ENCODE results near the gene ARNT2.
A peak's percentile ranks its signal among the peaks of the same experiment; 100 is the strongest.

ARNT2 gene

GRCh38 chr15:80441041-80441440 lies 36.9 kb downstream of the ARNT2 start:
- no peak for DNase-seq (ENCODE audit: low read depth in 1 of 2, low spot score in 1 of 2)

- DNase-seq (ENCODE audit: low read depth in 1 of 2, low spot score in 1 of 2): no peak
These were observed 37.5 kb downstream of the ARNT2 start for GRCh38 chr15:80441714-80442113.

- no peak for DNase-seq (ENCODE audit: low read depth in 1 of 2, low spot score in 1 of 2)
These were observed 38.7 kb downstream of the ARNT2 start for GRCh38 chr15:80442728-80443403.

- DNase-seq (ENCODE audit: low read depth in 1 of 2, low spot score in 1 of 2): no peak
These were observed 40.6 kb downstream of the ARNT2 start for GRCh38 chr15:80444680-80445251.

DNA sequence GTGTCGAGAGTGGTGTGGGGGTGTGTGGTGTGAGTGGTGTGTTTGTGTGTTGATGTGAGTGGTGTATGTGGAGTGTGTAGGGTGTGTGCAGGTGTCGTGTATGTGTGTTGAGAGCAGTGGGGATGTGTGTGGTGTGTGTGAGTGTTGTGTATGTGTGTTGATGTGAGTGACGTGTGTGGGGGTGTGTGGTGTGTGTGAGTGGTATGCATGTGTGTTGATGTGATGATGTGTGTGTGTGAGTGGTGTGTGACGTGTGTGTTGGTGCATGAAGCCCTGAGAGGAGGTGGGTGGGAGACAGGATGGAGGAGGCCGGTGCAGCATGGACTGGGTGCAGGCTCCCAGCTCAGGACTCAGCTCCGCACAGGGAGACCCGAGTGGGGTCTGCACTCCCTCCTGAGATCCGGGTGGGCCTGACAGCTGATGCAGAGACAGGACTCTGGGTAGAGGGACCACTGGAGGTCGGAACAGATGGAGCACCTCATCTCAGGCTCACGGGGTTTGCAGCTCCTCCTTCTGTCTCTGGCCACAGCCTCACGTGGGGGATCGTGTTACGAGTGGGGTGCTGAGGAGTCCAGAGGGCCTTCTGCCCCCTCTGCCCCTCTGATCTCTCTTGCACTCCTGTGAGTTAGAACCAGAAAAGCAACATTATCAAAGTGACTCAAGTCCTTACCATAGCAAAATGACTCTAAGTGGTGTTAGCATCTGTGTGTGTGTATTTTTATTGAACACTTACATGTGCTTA lies 41.3 kb downstream of the ARNT2 start:
- no peak for DNase-seq (ENCODE audit: low read depth in 1 of 2, low spot score in 1 of 2)

DNA sequence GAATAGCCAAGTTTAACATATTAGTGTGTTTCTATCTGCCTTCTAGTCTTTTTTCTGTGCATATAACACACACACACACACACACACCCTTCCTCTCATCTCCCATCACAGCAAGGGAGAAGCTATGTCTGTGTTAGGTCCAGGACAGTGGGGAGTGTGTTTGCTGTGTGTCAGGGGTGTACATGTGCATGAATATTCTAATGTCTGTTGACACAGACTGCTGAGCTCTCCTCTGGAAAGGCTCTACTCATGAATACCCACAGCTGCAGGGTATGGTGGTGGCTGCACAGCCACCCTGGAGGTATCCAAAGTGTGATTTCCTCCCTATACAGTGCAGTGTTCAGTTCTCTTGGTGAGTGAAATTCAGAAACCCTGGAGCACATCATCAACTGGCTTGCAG lies 42.9 kb downstream of the ARNT2 start:
- no peak for DNase-seq (ENCODE audit: low read depth in 1 of 2, low spot score in 1 of 2)

DNA sequence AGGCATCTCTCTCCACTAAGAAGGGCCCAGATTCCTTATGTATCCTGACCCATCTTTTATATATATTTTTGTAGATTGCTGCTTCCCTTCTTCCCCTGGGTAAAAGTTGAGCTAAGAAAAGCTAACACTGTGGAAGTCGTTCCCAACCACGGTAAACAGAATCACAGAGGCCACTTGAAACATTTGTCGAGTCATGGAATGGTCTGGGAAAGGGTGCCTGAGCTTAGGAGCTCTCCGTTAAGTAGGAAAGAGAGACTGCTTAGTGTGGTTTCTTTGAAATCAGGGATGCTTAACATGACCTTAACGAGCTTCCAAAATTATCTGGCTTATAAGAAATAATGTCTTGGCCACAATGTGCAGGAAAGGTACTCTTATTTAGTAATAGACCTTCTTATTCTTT lies 45.6 kb downstream of the ARNT2 start:
- DNase-seq (ENCODE audit: low read depth in 1 of 2, low spot score in 1 of 2): no peak

GRCh38 chr15:80450811-80451321 lies 46.7 kb downstream of the ARNT2 start:
- DNase-seq (ENCODE audit: low read depth in 1 of 2, low spot score in 1 of 2): no peak

- no peak for DNase-seq (ENCODE audit: low read depth in 1 of 2, low spot score in 1 of 2)
These were observed 48.0 kb downstream of the ARNT2 start for GRCh38 chr15:80452166-80452565.

GRCh38 chr15:80455051-80455648 lies 51.0 kb downstream of the ARNT2 start:
- DNase-seq (ENCODE audit: low read depth in 1 of 2, low spot score in 1 of 2): no peak

GRCh38 chr15:80455668-80456442 lies 51.7 kb downstream of the ARNT2 start:
- peak in 1 of 2 donors; percentile 24 for DNase-seq (ENCODE audit: low read depth in 1 of 2, low spot score in 1 of 2)

DNA sequence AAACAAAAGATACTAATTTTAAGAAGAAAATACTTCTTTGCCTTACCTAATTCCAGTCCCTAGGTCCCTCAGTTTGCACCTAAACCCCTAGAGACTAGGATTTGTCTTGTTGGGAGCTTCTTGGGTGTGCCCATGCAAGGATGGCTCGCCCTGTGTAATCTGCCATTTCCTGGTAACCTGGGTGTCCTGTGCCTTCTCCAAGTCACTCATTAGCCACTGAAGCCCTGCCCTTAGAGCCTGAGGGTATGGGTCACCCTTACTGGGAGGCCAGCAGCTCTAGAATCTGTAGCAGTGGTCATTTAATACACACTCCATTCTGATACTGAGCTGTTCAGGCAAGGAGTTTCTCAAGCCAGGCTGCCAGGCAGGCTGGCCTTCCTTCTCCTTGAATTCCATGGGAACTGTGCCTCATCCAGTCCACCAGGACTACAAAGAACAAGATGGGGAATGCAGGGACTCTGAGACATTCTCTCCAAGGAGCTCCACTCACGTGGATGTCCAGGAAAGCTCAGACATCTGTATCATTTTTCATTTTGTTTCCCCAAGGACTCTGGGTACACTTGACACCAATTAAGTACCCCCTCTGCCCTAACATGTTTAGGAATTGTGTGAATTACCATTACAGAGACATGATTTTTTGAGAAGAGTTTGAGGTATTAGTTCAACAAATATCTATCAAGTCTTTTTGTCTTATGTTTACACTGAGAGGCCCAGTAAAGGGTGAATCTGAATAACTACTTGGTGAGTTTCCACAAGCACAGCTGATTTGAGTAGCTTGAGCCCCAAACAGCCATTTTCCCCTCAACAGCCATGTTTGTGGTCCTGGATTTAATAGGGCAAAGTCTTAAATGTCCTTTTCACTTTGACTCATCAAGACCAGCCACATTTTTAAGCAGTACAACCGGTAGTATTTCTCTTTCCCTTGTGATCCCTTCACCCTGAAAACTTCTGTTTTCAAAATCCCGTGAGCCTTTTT lies 52.6 kb downstream of the ARNT2 start:
- no peak for DNase-seq (ENCODE audit: low read depth in 1 of 2, low spot score in 1 of 2)

- DNase-seq (ENCODE audit: low read depth in 1 of 2, low spot score in 1 of 2): no peak
These were observed 53.7 kb downstream of the ARNT2 start for GRCh38 chr15:80457896-80458295.

- no peak for DNase-seq (ENCODE audit: low read depth in 1 of 2, low spot score in 1 of 2)
These were observed 54.4 kb downstream of the ARNT2 start for GRCh38 chr15:80458580-80458979.

DNA sequence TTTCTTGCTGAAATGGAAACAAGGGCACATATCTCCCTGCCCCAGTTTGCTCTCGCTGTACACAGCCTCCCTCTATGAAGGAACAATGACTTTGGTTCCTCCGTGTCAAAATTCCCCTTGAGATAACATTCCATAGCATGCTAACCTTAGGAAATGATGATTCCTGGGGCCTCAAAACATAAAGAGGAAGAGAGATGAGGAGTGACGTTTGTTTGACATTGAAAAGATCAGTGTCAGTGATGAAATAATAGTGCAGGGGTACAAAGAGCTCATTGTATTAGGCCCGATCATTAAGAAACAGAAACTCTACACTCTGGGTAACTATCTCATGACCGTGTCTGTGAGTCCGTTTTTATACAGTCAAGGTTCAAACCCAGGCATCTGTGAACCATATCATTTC lies 55.2 kb downstream of the ARNT2 start:
- no peak for DNase-seq (ENCODE audit: low read depth in 1 of 2, low spot score in 1 of 2)

GRCh38 chr15:80459818-80460217 lies 55.6 kb downstream of the ARNT2 start:
- DNase-seq (ENCODE audit: low read depth in 1 of 2, low spot score in 1 of 2): no peak

- no peak for DNase-seq (ENCODE audit: low read depth in 1 of 2, low spot score in 1 of 2)
These were observed 57.3 kb downstream of the ARNT2 start for GRCh38 chr15:80461356-80462095.

GRCh38 chr15:80462111-80462510 lies 57.9 kb downstream of the ARNT2 start:
- DNase-seq (ENCODE audit: low read depth in 1 of 2, low spot score in 1 of 2): no peak

- DNase-seq (ENCODE audit: low read depth in 1 of 2, low spot score in 1 of 2): no peak
These were observed 58.8 kb downstream of the ARNT2 start for GRCh38 chr15:80462836-80463512.
